Urothelium cell line (cell line): ENCODE results near the gene NFATC2IP.
"Not testable (repeated sequence)": the region's sequence is repeated elsewhere in the genome, so short reads cannot be mapped to it uniquely, and the experiment has no call there.

Experiments
- DNase-seq: peaks from one replicate; pipeline ENCODE4 v3.0.0; 2011; ENCODE audit warnings: low spot score, mixed read lengths
- FAIRE-seq: peaks from 2 replicates; lab custom pipeline; 2011; peaks lifted over from hg19 to GRCh38; lab: Jason Lieb, UNC

NFATC2IP gene

GRCh38 chr16:28989363-28989762 is 38.6 kb downstream of the NFATC2IP start:
- FAIRE-seq: no peak
- DNase-seq: no peak

- DNase-seq (no peak), FAIRE-seq (no peak)
These were observed 39.8 kb downstream of the NFATC2IP start for GRCh38 chr16:28990375-28991040.

GRCh38 chr16:28991687-28992086 is 41.0 kb downstream of the NFATC2IP start:
- no peak for DNase-seq
- no peak for FAIRE-seq

GRCh38 chr16:28992496-28992895 is 41.8 kb downstream of the NFATC2IP start:
- DNase-seq: no peak
- no peak for FAIRE-seq

GRCh38 chr16:28998837-28999236 is 48.1 kb downstream of the NFATC2IP start:
- DNase-seq: no peak
- FAIRE-seq: no peak

- FAIRE-seq (no peak), DNase-seq (no peak)
These were observed 48.8 kb downstream of the NFATC2IP start for GRCh38 chr16:28999577-28999976.

- FAIRE-seq (no peak), DNase-seq (no peak)
These were observed 49.3 kb downstream of the NFATC2IP start for GRCh38 chr16:29000019-29000418.

GRCh38 chr16:29004496-29005139 is 53.9 kb downstream of the NFATC2IP start:
- not testable (repeated sequence) for FAIRE-seq, DNase-seq

GRCh38 chr16:29007730-29008593 is 57.2 kb downstream of the NFATC2IP start:
- DNase-seq (peak; percentile 67), FAIRE-seq (no peak)

- no peak for DNase-seq
These were observed 58.5 kb downstream of the NFATC2IP start for GRCh38 chr16:29009050-29009837.

GRCh38 chr16:29009838-29010166 is 59.1 kb downstream of the NFATC2IP start:
- no peak for FAIRE-seq
- no peak for DNase-seq

More at GRCh38 chr16:29009050-29009837, 58.5 kb downstream of the NFATC2IP start:
- FAIRE-seq: no peak

GRCh38 chr16:29011112-29011511 is 60.4 kb downstream of the NFATC2IP start:
- FAIRE-seq (no peak), DNase-seq (no peak)

- DNase-seq: no peak
- FAIRE-seq: no peak
These were observed 61.1 kb downstream of the NFATC2IP start for GRCh38 chr16:29011851-29012250.

- no peak for DNase-seq
These were observed 62.3 kb downstream of the NFATC2IP start for GRCh38 chr16:29012913-29013553.

GRCh38 chr16:29014561-29015069 is 63.9 kb downstream of the NFATC2IP start:
- FAIRE-seq (no peak), DNase-seq (no peak)

More at GRCh38 chr16:29012913-29013553, 62.3 kb downstream of the NFATC2IP start:
- FAIRE-seq: no peak
